ENCODE data around the gene USP32. TPM values are rescaled to one million over a fixed set of nuclear protein-coding genes. Genes with fewer than 3 reads are reported as not detected.

USP32 gene
- total RNA-seq, 1 experiment from 2014 or later = 62.9 TPM

DNA sequence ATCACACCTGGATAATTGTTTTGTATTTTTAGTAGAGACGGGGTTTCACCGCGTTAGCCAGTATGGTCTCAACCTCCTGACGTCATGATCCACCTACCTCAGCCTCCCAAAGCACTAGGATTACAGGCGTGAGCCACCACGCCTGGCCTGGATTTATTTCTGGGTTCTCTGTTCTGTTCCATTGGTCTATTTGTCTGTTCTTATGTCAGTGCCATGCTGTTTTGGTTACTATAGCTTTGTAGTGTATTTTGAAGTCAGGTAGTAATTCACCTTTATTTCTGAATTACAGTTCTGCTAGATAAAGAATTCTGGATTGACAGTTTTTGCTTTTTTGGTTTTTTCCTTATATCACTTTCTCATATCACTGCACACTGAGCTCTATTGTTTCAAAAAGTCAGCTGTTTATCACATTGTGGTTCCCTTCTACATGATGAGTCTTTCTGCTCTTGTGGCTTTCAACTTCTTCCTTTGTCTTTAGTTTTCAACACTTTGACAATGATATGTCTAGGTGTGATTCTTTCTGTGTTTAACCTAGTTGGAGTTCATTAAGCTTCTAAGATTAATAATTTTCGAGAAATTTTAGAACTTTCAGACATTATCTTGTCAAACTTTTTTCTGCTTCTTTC lies 144.0 kb downstream of the USP32 start:
- CTCF ChIA-PET = interaction anchor here (0.6 to 0.9 kb wide), 2 partner anchors 17 to 106 kb away, joined by 3 to 5 read pairs; no protein-coding TSS in a partner anchor

DNA sequence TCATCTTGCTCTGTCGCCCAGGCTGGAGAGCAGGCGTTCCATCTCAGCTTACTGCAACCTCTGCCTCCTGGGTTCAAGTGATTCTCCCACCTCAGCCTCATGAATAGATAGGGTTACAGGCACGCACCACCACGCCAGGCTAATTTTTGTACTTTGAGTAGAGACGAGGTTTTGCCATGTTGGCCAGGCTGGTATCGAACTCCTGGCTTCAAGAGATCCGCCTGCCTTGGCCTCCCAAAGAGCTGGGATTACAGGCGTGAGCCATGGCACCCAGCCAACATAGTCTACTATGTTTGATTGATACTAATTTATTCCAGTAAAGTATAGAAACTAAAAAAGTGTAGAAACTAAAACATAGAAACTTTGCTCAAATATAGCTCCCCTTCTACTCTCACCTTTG lies 147.3 kb downstream of the USP32 start:
- BruUV-seq (replicated peaks) = no TSS peak
- CTCF ChIA-PET = interaction anchor here (0.7 kb wide), 1 partner anchor 12 kb away, joined by 3 read pairs; no protein-coding TSS in a partner anchor
- Mint-ChIP-seq H3K9me3 (ENCODE audit: unreplicated experiment) (peaks cover 15% of the 10 kb centered on the region), H3K4me1 (ENCODE audit: insufficient read depth, unreplicated experiment) (no peaks in the 10 kb centered on the region), H3K36me3 (ENCODE audit: insufficient read depth, unreplicated experiment) (peaks cover 53% of the 10 kb centered on the region), H3K27me3 (ENCODE audit: insufficient read depth, unreplicated experiment) (no peaks in the 10 kb centered on the region), H3K27ac (ENCODE audit: low read depth, unreplicated experiment) (no peak overlapping the region), H3K4me3 (ENCODE audit: unreplicated experiment) (no peak overlapping the region)
- TF ChIP-seq, protein P1, sequence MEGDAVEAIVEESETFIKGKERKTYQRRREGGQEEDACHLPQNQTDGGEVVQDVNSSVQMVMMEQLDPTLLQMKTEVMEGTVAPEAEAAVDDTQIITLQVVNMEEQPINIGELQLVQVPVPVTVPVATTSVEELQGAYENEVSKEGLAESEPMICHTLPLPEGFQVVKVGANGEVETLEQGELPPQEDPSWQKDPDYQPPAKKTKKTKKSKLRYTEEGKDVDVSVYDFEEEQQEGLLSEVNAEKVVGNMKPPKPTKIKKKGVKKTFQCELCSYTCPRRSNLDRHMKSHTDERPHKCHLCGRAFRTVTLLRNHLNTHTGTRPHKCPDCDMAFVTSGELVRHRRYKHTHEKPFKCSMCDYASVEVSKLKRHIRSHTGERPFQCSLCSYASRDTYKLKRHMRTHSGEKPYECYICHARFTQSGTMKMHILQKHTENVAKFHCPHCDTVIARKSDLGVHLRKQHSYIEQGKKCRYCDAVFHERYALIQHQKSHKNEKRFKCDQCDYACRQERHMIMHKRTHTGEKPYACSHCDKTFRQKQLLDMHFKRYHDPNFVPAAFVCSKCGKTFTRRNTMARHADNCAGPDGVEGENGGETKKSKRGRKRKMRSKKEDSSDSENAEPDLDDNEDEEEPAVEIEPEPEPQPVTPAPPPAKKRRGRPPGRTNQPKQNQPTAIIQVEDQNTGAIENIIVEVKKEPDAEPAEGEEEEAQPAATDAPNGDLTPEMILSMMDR (IDR thresholded peaks at IDR 0.05; ENCODE audit: unreplicated experiment) = no peak
- DNase-seq (ENCODE audit: unreplicated experiment) = no peak
- POLR2A ChIA-PET = interaction anchor here (0.6 to 1.5 kb wide), 2 partner anchors 14 to 109 kb away, joined by 3 to 4 read pairs; no protein-coding TSS in a partner anchor
- intact Hi-C loops (cut with micrococcal nuclease) = no loop called here

More for the DNA sequence above, 144.0 kb downstream of the USP32 start:
- H3K27ac Mint-ChIP-seq (ENCODE audit: low read depth, unreplicated experiment) = no peak overlapping the region
- TF ChIP-seq, protein P1 (IDR thresholded peaks at IDR 0.05; ENCODE audit: unreplicated experiment) = no peak
- BruUV-seq (replicated peaks) = no TSS peak
- H3K36me3 Mint-ChIP-seq (ENCODE audit: insufficient read depth, unreplicated experiment) = peaks cover 59% of the 10 kb centered on the region
- no peaks in the 10 kb centered on the region for H3K4me1 Mint-ChIP-seq (ENCODE audit: insufficient read depth, unreplicated experiment)
- H3K4me3 Mint-ChIP-seq (ENCODE audit: unreplicated experiment) = no peak overlapping the region
- intact Hi-C loops (cut with micrococcal nuclease) = no loop called here
- H3K27me3 Mint-ChIP-seq (ENCODE audit: insufficient read depth, unreplicated experiment) = no peaks in the 10 kb centered on the region
- no peak for DNase-seq (ENCODE audit: unreplicated experiment)
- POLR2A ChIA-PET = no interaction called here
- H3K9me3 Mint-ChIP-seq (ENCODE audit: unreplicated experiment) = peaks cover 15% of the 10 kb centered on the region

DNA sequence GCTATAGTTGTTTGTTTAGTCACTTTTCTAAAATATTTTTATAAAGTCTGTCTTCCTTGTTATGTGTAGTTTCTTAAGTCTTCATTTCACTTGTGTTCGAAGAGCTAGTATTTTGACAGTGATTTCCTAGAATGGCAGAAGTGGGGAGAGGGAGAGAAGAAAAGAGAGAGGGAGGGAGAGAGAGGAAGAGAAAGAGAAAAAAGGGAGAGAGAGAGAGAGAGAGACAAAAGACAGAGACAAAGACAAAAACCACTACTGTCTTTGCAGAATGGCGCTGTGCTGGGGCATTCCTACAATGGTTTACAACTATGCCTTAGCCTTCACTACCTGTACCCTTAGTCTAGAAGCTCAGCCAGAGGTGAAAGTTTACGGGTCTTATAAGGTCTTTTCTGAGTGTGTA lies 151.6 kb downstream of the USP32 start:
- ChIA-PET CTCF (interaction anchor here (1.0 to 1.1 kb wide), 2 partner anchors 8 to 51 kb away, joined by 3 to 7 read pairs; no protein-coding TSS in a partner anchor), POLR2A (no interaction called here)
- Mint-ChIP-seq H3K9me3 (ENCODE audit: unreplicated experiment) (no peaks in the 10 kb centered on the region), H3K27ac (ENCODE audit: low read depth, unreplicated experiment) (no peak overlapping the region), H3K27me3 (ENCODE audit: insufficient read depth, unreplicated experiment) (no peaks in the 10 kb centered on the region), H3K4me1 (ENCODE audit: insufficient read depth, unreplicated experiment) (no peaks in the 10 kb centered on the region), H3K36me3 (ENCODE audit: insufficient read depth, unreplicated experiment) (peaks cover 35% of the 10 kb centered on the region), H3K4me3 (ENCODE audit: unreplicated experiment) (no peak overlapping the region)
- BruUV-seq (replicated peaks) = no TSS peak
- DNase-seq (ENCODE audit: unreplicated experiment) = no peak
- intact Hi-C loops (cut with micrococcal nuclease) = no loop called here
- TF ChIP-seq, protein P1 (IDR thresholded peaks at IDR 0.05; ENCODE audit: unreplicated experiment) = no peak

DNA sequence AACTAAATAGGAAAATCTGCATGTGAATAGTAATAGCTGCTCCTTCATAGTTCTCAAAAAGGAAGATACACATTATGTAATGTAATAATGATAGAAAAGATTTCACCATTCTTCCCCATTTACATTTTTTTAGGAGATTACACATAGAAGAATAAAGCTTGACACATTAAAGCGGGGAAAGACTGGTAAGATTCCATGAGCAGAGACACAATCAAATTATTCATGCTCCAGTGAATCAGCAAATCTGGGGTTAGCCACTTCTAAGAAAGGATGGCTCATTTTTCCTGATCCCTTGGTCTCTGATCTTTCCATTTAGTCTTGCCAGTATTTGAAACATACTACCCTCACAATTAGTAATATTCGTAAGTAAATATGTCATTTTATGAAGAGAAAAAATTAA lies 160.2 kb downstream of the USP32 start:
- CTCF ChIA-PET = interaction anchor here (0.5 to 2.0 kb wide), 25 partner anchors 9 to 1141 kb away, joined by 3 to 14 read pairs (median 3); no protein-coding TSS in a partner anchor
- intact Hi-C loops (cut with micrococcal nuclease) = loop anchor here (1.0 to 10.0 kb wide), 3 partner anchors 87 to 205 kb away; partner anchors contain the start of genes CA4 and USP32
- no peaks in the 10 kb centered on the region for H3K9me3 Mint-ChIP-seq (ENCODE audit: unreplicated experiment)
- H3K36me3 Mint-ChIP-seq (ENCODE audit: insufficient read depth, unreplicated experiment) = peaks cover 32% of the 10 kb centered on the region
- POLR2A ChIA-PET = interaction anchor here (1.0 to 1.6 kb wide), 4 partner anchors 89 to 209 kb away, joined by 3 to 5 read pairs (median 5); partner anchors contain the start of gene USP32
- no peaks in the 10 kb centered on the region for H3K27me3 Mint-ChIP-seq (ENCODE audit: insufficient read depth, unreplicated experiment)
- H3K27ac Mint-ChIP-seq (ENCODE audit: low read depth, unreplicated experiment) = no peak overlapping the region
- peaks cover 6% of the 10 kb centered on the region for H3K4me1 Mint-ChIP-seq (ENCODE audit: insufficient read depth, unreplicated experiment)
- TF ChIP-seq, protein P1 (IDR thresholded peaks at IDR 0.05; ENCODE audit: unreplicated experiment) = no peak
- no TSS peak for BruUV-seq (replicated peaks)
- DNase-seq (ENCODE audit: unreplicated experiment) = no peak
- no peak overlapping the region for H3K4me3 Mint-ChIP-seq (ENCODE audit: unreplicated experiment)
